NK-92 (cell line): ENCODE data around the gene AP3M1.
"Not testable (repeated sequence)": the region's sequence is repeated elsewhere in the genome, so short reads cannot be mapped to it uniquely, and the experiment has no call there.

Experiments used
- DNase-seq: peaks from one replicate; lab custom pipeline; 2025; ENCODE audit not compliant: unreplicated experiment; lab: John Stamatoyannopoulos, UW

AP3M1 gene

DNA sequence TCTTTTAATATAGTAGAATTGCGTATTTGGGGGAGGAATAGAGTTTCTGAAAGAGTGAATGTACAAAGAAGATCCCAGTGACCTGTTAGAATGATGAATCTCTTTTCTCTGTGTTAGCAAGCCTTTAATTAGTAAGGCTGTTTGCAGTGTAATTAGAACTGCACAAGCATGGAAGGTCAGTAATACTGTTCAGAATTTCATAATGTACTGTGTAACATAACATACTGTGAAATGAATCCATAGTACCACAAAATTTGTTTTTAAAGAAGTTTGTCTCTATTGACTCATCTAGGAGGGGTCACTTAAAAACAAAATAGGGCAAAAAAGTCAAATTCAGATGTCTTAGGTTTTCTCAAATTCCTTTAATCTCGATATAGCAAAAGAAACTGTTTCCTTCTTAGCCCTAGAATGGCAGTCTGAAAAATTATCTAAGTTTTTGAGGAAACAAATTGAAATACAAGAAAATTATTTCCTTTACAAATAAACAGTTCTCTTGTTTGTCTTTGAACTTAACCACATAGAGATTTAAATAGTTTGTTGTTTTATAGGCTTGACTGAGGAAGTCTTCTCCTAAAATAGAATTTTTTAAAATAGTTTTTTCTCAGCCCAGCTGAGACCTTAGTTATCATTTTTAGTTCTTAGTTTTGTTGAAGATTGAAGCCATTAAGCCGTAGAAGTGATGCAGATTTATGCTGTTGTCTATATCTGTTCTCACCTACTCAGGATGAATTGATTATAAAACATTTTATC lies 12.9 kb upstream of the AP3M1 start:
- DNase-seq: no peak

- DNase-seq: no peak
These were observed 9.4 kb upstream of the AP3M1 start for GRCh38 chr10:74160013-74160412.

- DNase-seq: no peak
These were observed 6.3 kb upstream of the AP3M1 start for GRCh38 chr10:74156919-74157289.

- DNase-seq: no peak
These were observed 3.0 kb upstream of the AP3M1 start for GRCh38 chr10:74153676-74154075.

GRCh38 chr10:74153123-74153522 lies 2.5 kb upstream of the AP3M1 start:
- DNase-seq: no peak

- DNase-seq: no peak
These were observed 1.5 kb upstream of the AP3M1 start for GRCh38 chr10:74151879-74152722.

DNA sequence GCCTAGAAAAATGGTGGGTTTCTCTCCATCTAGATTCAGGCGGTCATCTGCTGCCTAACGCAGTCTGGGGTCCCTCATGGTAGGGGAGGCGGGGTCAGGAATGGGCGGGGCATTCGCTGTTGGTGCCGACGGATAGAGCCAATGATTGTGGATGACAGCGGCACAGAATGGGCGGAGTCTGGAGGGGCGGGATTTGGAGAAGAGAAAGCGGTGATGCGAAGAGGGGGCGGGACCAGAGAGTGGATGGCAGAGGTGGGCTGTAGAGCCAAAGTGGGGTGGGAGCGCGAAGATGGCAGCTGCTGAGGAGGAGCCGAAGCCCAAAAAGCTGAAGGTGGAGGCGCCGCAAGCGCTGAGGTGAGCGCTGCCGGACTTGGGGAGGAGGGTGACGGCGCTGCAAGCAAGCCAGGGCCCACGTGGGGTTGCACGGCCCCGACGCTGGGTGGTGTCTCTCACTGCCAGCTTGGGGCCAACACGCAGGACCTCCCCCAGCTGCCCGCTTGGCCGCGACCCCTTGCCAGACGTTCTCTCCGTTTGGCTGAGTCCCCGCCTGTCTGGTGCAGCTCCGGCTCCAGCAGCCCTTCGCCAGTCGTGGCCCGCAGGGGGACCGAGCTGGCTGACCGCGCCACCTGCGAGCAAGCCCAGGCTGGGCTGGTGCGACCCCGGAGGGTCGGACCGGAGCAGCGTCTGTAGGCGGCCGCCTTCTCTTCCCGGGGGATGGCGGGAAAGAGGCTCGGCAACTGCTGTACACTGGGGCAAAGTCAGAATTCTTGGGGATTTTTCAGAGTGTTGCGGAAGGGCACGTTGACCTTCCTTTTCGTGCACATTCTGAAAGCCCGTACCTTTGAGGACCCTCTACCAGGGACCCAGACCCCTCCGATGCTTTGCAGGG lies 606 bp upstream of the AP3M1 start, which contains the start of gene ADK:
Gene ADK (plus strand): TSS at position 232 of the 889 bp plus-strand sequence. CDS start 58 bp downstream, at position 290.
- DNase-seq: peak; percentile 98

- not testable (repeated sequence) for DNase-seq
These were observed 3.6 kb downstream of the AP3M1 start for GRCh38 chr10:74146980-74147379.

GRCh38 chr10:74145133-74145532 lies 5.5 kb downstream of the AP3M1 start:
- DNase-seq: no peak

DNA sequence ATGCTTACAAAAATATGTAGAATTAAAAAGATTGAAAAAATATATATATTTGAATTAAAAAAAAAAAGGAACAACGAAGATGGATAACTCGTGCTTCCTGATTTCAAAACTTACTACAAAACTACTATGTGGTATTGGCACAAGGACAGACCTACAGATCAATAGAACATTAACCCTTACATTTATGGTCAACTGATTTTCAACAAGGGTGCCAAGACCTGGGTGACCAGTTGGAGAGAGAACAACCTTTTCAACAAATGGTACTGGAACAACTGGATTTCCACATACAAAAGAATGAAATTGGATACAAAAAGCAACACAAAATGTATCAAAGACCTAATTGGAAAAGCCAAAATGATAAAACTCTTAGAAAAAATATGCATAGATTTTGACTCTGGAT lies 10.1 kb downstream of the AP3M1 start:
- no peak for DNase-seq

DNA sequence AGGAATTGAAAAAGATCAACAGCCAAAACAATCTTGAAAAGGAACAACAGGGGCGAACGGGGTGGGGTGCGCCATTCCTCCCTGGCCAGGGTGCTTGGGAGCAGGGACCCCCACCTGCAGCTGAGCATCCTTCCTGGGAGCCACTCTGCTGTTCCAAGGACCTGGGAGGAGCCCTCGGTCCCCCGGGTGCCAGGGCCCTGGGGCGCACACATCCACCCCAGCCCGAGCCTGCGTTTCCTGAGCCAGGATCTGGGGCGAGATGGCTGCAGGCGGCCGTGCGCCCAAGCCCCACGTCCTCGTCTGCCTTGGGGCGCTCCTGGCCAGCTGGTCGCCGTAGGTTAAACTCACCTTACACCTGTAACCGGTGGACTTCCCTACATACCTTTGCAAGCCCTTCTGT lies 10.6 kb downstream of the AP3M1 start:
- no peak for DNase-seq

DNA sequence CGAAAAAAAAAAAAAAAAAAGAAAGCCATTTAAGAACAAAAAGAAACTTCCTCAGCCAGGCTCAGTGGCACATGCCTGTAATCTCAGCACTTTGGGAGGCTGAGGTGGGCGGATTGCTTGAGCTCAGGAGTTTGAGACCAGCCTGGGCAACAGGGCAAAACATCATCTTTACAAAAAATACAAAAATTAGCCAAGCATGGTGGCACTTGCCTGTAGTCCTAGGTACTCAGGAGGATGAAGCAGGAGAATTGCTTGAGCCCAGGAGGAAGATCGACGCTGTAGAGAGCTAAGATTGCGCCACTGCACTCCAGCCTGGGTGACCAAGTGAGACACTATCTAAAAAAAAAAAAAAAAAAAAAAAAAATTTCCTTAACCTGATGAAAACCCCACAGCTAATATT lies 12.0 kb downstream of the AP3M1 start:
- not testable (repeated sequence) for DNase-seq

DNA sequence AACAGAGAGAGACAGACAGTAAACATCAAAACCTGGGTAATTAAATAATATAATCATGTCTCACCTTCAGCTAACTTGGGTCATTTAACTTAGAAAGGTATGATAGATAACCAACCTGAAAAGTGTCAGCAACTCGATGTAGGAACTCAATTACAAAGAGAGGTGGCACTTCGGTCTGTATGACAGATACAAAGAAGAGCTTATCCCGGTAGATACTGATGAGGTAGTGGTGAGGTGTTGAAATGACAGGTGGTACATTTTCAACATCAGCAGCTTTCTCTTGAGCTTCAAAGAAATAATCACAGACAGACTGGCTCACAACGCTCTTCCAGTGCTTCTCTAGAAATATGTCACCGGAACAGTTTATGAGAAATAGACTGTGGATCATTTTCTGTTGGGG lies 12.6 kb downstream of the AP3M1 start:
- no peak for DNase-seq

GRCh38 chr10:74135452-74135851 lies 15.2 kb downstream of the AP3M1 start:
- no peak for DNase-seq

DNA sequence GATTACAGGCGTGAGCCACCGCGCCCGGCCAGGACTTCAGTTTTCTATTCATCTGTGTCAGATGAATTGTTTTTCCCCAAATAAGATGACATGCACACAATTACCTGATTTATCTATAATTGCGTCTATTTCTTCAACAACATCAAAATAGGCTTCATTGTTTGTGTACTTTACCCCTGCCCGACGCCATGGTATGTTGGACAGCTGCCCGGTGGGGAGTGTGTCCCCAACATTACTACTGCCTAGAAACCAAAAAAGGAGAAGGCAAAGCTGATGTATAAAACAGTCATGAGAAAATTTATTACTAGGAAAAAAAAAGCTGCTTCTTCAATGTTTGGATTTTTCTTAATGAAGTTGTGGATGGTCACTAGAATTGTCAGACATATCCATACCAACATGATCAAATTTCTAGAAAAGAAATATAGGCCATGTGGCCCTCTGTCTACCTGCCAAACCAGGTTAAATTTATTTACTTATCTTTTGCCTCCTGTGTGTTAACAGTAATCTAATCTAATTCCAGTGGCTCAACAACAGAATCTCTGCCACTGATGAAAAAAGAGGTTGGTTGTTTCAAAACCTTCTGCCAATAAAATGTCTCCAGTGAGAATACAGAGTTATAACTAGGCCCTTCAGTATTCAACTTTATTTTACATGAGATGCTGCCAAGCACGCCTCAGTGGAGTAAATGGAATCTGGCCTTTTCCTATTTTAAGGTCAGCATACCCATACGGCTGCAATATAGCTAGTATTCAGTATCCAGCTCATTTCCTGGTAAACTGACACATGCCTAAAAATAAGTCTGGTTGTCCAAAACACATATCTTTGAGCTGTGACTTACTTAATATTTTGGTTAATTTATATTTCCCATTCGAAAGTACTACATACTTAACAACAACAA lies 16.5 kb downstream of the AP3M1 start:
- no peak for DNase-seq

DNA sequence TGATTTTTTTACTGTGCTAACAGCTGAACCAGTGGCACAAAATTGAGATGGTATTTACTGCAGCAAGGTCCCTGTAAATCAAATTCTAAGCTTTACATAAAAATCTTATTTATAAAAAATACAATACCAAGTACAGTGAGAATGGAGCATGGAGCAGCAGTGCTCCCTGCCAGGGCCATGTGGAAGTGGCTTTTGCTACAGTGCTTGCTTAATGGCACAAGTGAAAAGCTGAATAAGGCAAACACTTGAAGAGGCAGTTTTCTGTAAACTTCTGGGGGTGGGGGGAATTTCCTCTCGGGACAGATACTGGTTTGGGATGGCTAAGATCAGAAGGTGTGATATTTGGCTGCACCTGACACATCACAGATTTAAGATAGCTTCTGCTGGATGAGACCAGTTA lies 27.5 kb downstream of the AP3M1 start:
- no peak for DNase-seq

DNA sequence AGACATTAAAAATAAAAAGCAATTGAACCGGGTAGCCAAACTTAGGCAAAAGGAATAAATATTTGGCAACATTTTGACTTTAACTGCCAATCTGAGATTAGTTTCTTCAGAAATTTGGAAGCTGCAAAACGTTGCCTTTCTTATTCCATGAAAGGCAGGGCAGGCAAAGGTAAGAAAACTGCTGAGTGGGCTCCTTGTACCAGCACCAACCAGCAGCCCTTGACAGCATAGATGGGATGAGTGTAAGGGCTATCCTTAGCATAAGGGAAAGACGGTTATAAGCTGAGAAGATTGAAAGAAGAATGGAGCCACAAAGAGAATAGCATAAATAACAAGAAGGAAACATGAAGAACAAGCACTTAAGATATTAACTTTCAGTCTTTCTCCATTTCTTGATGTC lies 28.6 kb downstream of the AP3M1 start:
- DNase-seq: no peak

- DNase-seq: no peak
These were observed 29.3 kb downstream of the AP3M1 start for GRCh38 chr10:74121368-74121767.

GRCh38 chr10:74120911-74121310 lies 29.7 kb downstream of the AP3M1 start:
- DNase-seq: no peak

DNA sequence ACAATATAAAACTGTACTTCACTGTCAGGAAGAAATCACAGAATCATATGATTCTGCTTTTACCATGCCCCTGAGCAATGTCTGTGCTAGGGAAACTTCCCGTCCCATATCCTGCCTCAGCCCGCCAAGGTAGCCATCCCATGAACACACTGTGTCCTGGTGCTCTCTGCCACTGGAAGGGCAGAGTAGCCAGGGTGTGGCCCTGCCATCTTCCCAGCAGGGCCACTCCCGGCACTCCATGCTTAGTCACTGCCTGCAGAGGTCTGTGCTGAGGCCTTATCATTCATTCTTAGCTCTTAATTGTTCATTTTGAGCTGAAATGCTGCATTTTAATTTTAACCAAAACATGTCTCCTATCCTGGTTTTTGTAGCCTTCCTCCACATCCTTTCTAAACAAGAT lies 31.8 kb downstream of the AP3M1 start:
- no peak for DNase-seq
